ENCODE data around the gene INO80C. TPM values are rescaled to one million over a fixed set of nuclear protein-coding genes. Genes with fewer than 3 reads are reported as not detected.

The INO80C gene
- total RNA-seq, 2 experiments from 2014 or later: 5.9 to 10.3 TPM

- Histone ChIP-seq H3K9me3 (ENCODE audit: low read length) (no peaks in the 10 kb centered on the region), H3K4me1 (ENCODE audit: insufficient read depth, low read length, poor library complexity, severe bottlenecking) (no peaks in the 10 kb centered on the region), H2AFZ (ENCODE audit: low read length) (no peak overlapping the region), H4K20me1 (ENCODE audit: insufficient read depth, low read length) (no peaks in the 10 kb centered on the region), H3K36me3 (ENCODE audit: insufficient read depth, low read length) (no peaks in the 10 kb centered on the region), H3K27ac (ENCODE audit: low read depth, low read length, poor library complexity, severe bottlenecking) (no peak overlapping the region), H3K4me3 (ENCODE audit: low read depth, low read length, poor library complexity, severe bottlenecking) (no peak overlapping the region), H3K79me2 (ENCODE audit: insufficient read depth, low read depth, low read length) (no peaks in the 10 kb centered on the region), H3K4me2 (ENCODE audit: low read length) (no peak overlapping the region), H3K9me2 (ENCODE audit: insufficient read depth, low read length) (no peaks in the 10 kb centered on the region)
- intact Hi-C loops (cut with micrococcal nuclease; ENCODE audit: unreplicated experiment): no loop called here
- DNase-seq (ENCODE audit: low spot score): no peak
- POLR2A ChIA-PET: no interaction called here
- BruUV-seq (replicated peaks): no TSS peak
- CTCF ChIA-PET (ENCODE audit: unreplicated experiment): no interaction called here
- TF ChIP-seq CTCF (conservative IDR thresholded peaks at IDR 0.05; ENCODE audit: low read length) (no peak), EZH2phosphoT487 (IDR thresholded peaks at IDR 0.05; ENCODE audit: borderline replicate concordance, low read depth, low read length) (no peak)
Observed at GRCh38 chr18:35451916-35452315, 45.8 kb downstream of the INO80C start.

GRCh38 chr18:35451032-35451431, 46.7 kb downstream of the INO80C start:
- DNase-seq (ENCODE audit: low spot score): no peak
- BruUV-seq (replicated peaks): no TSS peak
- CTCF ChIA-PET (ENCODE audit: unreplicated experiment): no interaction called here
- POLR2A ChIA-PET: no interaction called here
- Histone ChIP-seq H3K4me1 (ENCODE audit: insufficient read depth, low read length, poor library complexity, severe bottlenecking) (no peaks in the 10 kb centered on the region), H4K20me1 (ENCODE audit: insufficient read depth, low read length) (no peaks in the 10 kb centered on the region), H3K36me3 (ENCODE audit: insufficient read depth, low read length) (no peaks in the 10 kb centered on the region), H3K27ac (ENCODE audit: low read depth, low read length, poor library complexity, severe bottlenecking) (no peak overlapping the region), H3K79me2 (ENCODE audit: insufficient read depth, low read depth, low read length) (no peaks in the 10 kb centered on the region), H2AFZ (ENCODE audit: low read length) (no peak overlapping the region), H3K9me2 (ENCODE audit: insufficient read depth, low read length) (no peaks in the 10 kb centered on the region), H3K4me3 (ENCODE audit: low read depth, low read length, poor library complexity, severe bottlenecking) (no peak overlapping the region), H3K9me3 (ENCODE audit: low read length) (no peaks in the 10 kb centered on the region), H3K4me2 (ENCODE audit: low read length) (no peak overlapping the region)
- intact Hi-C loops (cut with micrococcal nuclease; ENCODE audit: unreplicated experiment): no loop called here
- TF ChIP-seq EZH2phosphoT487 (IDR thresholded peaks at IDR 0.05; ENCODE audit: borderline replicate concordance, low read depth, low read length) (no peak), CTCF (conservative IDR thresholded peaks at IDR 0.05; ENCODE audit: low read length) (no peak)

- Histone ChIP-seq H3K4me3 (ENCODE audit: low read depth, low read length, poor library complexity, severe bottlenecking) (no peak overlapping the region), H3K9me2 (ENCODE audit: insufficient read depth, low read length) (no peaks in the 10 kb centered on the region), H4K20me1 (ENCODE audit: insufficient read depth, low read length) (no peaks in the 10 kb centered on the region), H3K27ac (ENCODE audit: low read depth, low read length, poor library complexity, severe bottlenecking) (no peak overlapping the region), H3K4me2 (ENCODE audit: low read length) (no peak overlapping the region), H2AFZ (ENCODE audit: low read length) (no peak overlapping the region), H3K9me3 (ENCODE audit: low read length) (no peaks in the 10 kb centered on the region), H3K4me1 (ENCODE audit: insufficient read depth, low read length, poor library complexity, severe bottlenecking) (peaks cover 7% of the 10 kb centered on the region), H3K36me3 (ENCODE audit: insufficient read depth, low read length) (no peaks in the 10 kb centered on the region), H3K79me2 (ENCODE audit: insufficient read depth, low read depth, low read length) (no peaks in the 10 kb centered on the region)
- intact Hi-C loops (cut with micrococcal nuclease; ENCODE audit: unreplicated experiment): no loop called here
- no TSS peak for BruUV-seq (replicated peaks)
- CTCF ChIA-PET (ENCODE audit: unreplicated experiment): interaction anchor here (0.6 kb wide), 1 partner anchor 1131 kb away, joined by 3 read pairs; no protein-coding TSS in a partner anchor
- DNase-seq (ENCODE audit: low spot score): no peak
- POLR2A ChIA-PET: no interaction called here
- no peak for TF ChIP-seq EZH2phosphoT487 (IDR thresholded peaks at IDR 0.05; ENCODE audit: borderline replicate concordance, low read depth, low read length)
- TF ChIP-seq CTCF (conservative IDR thresholded peaks at IDR 0.05; ENCODE audit: low read length): no peak
Observed at GRCh38 chr18:35444636-35445035, 53.1 kb downstream of the INO80C start.

Measured in OCI-LY7 (cell line).